ENCODE data around the gene PCDHB12. TPM values are rescaled to one million over a fixed set of nuclear protein-coding genes. Genes with fewer than 3 reads are reported as not detected.
"Not testable (repeated sequence)": the region's sequence is repeated elsewhere in the genome, so short reads cannot be mapped to it uniquely, and the experiment has no call there.

PCDHB12 gene
- total and polyA plus RNA-seq, 2 donors (not counting 1 experiment from before 2014, with no cell fraction given), result not detected

DNA sequence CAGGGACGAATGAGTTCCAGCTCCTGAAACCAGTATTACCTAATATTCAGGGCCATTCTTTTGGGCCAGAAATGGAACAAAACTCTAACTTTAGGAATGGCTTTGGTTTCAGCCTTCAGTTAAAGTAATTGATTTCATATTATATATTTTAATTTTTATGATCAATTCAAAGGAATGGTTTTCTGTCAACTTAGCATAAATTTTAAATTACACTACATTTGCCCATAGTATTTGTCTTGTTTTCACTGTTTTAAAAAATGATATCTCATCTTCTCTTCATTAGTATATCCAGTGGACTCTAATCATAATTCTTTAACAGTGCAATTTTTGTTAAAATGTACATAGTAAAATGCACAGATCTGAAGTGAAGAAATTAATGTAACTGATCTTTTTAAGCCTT is 28.2 kb upstream of the PCDHB12 start:
- no peak for DNase-seq
- Histone ChIP-seq H3K4me3 (ENCODE audit: control extremely low read depth in 1 of 5, extremely low read depth in 1 of 5, insufficient read depth in 1 of 5, low read depth in 2 of 5, low read length in 4 of 5) (no peak overlapping the region), H4K20me1 (ENCODE audit: control insufficient read depth, insufficient read depth, low read length, poor library complexity, severe bottlenecking) (no peaks in the 10 kb centered on the region), H2AFZ (ENCODE audit: insufficient read depth, low read depth, low read length, poor library complexity, severe bottlenecking) (no peak overlapping the region), H3K36me3 (replicated peaks in 1 of 2; ENCODE audit: control extremely low read depth in 1 of 2, control insufficient read depth in 1 of 2, extremely low read depth in 1 of 2, insufficient read depth in 2 of 2, low read length in 1 of 2) (no peaks in the 10 kb centered on the region), H3K4me1 (ENCODE audit: control insufficient read depth in 2 of 2, insufficient read depth in 2 of 2, low read length in 2 of 2) (no peaks in the 10 kb centered on the region), H3K9ac (ENCODE audit: low read length) (no peak overlapping the region), H3K27me3 (replicated peaks in 1 of 4; ENCODE audit: control extremely low read depth in 1 of 4, control insufficient read depth in 3 of 4, insufficient read depth in 4 of 4, low read length in 3 of 4) (peaks cover 0 to 12% (median 8%) of the 10 kb centered on the region in 4 experiments), H3K79me2 (ENCODE audit: control insufficient read depth, insufficient read depth, low read length) (no peaks in the 10 kb centered on the region), H3K4me2 (replicated peaks; ENCODE audit: low read depth, low read length, poor library complexity, severe bottlenecking) (no peak overlapping the region), H3K9me3 (ENCODE audit: control extremely low read depth in 1 of 3, control insufficient read depth in 2 of 3, insufficient read depth in 1 of 3, low read length in 2 of 3) (peaks cover 2 to 34% (median 5%) of the 10 kb centered on the region in 3 donors), H3K27ac (ENCODE audit: low read length in 2 of 2) (no peak overlapping the region)
- H3K27me3 Mint-ChIP-seq, result peaks cover 29% of the 10 kb centered on the region
- peaks cover 2% of the 10 kb centered on the region for H3K4me1 Mint-ChIP-seq
- H3K9me3 Mint-ChIP-seq (ENCODE audit: insufficient read depth), result peaks cover 2% of the 10 kb centered on the region
- ATAC-seq (ENCODE audit: low read depth), result no peak
- intact Hi-C loops (cut with micrococcal nuclease), result loop anchor here (10.0 kb wide), 1 partner anchor 384 kb away; no protein-coding TSS in a partner anchor
- no peak for TF ChIP-seq EZH2 (IDR thresholded peaks at IDR 0.05; ENCODE audit: borderline replicate concordance, insufficient read depth, low read depth, low read length, poor library complexity, severe bottlenecking)
- TF ChIP-seq CTCF (IDR thresholded peaks at IDR 0.05), result no peak
- no peak overlapping the region for H3K4me3 Mint-ChIP-seq
- CTCF ChIA-PET, result no interaction called here
- WGBS (ENCODE audit: insufficient coverage), result 29% methylated on average over 1 of the region's 1 CpG
- POLR2A ChIA-PET, result no interaction called here
- H3K27ac Mint-ChIP-seq, result no peak overlapping the region

DNA sequence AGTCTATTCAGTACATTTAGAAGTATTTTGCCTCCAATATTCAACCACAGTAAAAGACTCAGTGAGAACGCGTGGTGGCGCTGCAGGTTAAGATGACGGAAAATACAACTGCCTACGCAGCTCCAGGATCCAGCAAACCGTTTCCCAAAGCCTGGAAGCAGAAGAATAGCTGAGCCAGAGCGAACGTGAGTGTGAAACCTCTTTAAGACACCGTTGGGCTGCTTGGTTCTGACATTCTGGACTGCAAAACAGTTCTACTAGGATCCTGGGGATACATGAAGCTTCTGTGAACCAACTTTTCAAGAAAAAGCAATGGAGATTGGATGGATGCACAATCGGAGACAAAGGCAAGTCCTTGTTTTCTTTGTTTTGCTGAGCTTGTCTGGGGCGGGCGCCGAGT is 26.3 kb upstream of the PCDHB12 start, which contains the start of gene PCDHB16:
Gene PCDHB16, plus strand, starts transcription at position 140 of the 400 bp plus-strand sequence. Its CDS starts 173 bp downstream, at position 313.
- Histone ChIP-seq H3K4me3 (ENCODE audit: control extremely low read depth in 1 of 5, extremely low read depth in 1 of 5, insufficient read depth in 1 of 5, low read depth in 2 of 5, low read length in 4 of 5) (no peak within 1 kb of the TSS), H3K79me2 (ENCODE audit: control insufficient read depth, insufficient read depth, low read length) (no peaks in the 10 kb centered on the region), H3K36me3 (replicated peaks in 1 of 2; ENCODE audit: control extremely low read depth in 1 of 2, control insufficient read depth in 1 of 2, extremely low read depth in 1 of 2, insufficient read depth in 2 of 2, low read length in 1 of 2) (no peaks in the 10 kb centered on the region), H3K4me1 (ENCODE audit: control insufficient read depth in 2 of 2, insufficient read depth in 2 of 2, low read length in 2 of 2) (peaks cover 0 to 4% of the 10 kb centered on the region in 2 donors), H3K9me3 (ENCODE audit: control extremely low read depth in 1 of 3, control insufficient read depth in 2 of 3, insufficient read depth in 1 of 3, low read length in 2 of 3) (peaks cover 0 to 34% (median 5%) of the 10 kb centered on the region in 3 donors), H4K20me1 (ENCODE audit: control insufficient read depth, insufficient read depth, low read length, poor library complexity, severe bottlenecking) (no peaks in the 10 kb centered on the region), H3K9ac (ENCODE audit: low read length) (no peak within 1 kb of the TSS), H3K4me2 (replicated peaks; ENCODE audit: low read depth, low read length, poor library complexity, severe bottlenecking) (no peak within 1 kb of the TSS), H3K27me3 (replicated peaks in 1 of 4; ENCODE audit: control extremely low read depth in 1 of 4, control insufficient read depth in 3 of 4, insufficient read depth in 4 of 4, low read length in 3 of 4) (peaks cover 0 to 10% (median 7%) of the 10 kb centered on the region in 4 experiments), H3K27ac (ENCODE audit: low read length in 2 of 2) (no peak within 1 kb of the TSS), H2AFZ (ENCODE audit: insufficient read depth, low read depth, low read length, poor library complexity, severe bottlenecking) (no peak within 1 kb of the TSS)
- intact Hi-C loops (cut with micrococcal nuclease), result loop anchor here (10.0 kb wide), 1 partner anchor 383 kb away; no protein-coding TSS in a partner anchor
- 19% methylated on average over 13 of the region's 13 CpGs for WGBS (ENCODE audit: insufficient coverage)
- Mint-ChIP-seq H3K27me3 (peaks cover 29% of the 10 kb centered on the region), H3K27ac (no peak within 1 kb of the TSS), H3K4me3 (no peak within 1 kb of the TSS), H3K9me3 (ENCODE audit: insufficient read depth) (peaks cover 2% of the 10 kb centered on the region), H3K4me1 (peaks cover 5% of the 10 kb centered on the region)
- DNase-seq, result no peak
- ChIA-PET POLR2A (no interaction called here), CTCF (no interaction called here)
- no peak for ATAC-seq (ENCODE audit: low read depth)
- no peak for TF ChIP-seq CTCF (IDR thresholded peaks at IDR 0.05)
- no peak for TF ChIP-seq EZH2 (IDR thresholded peaks at IDR 0.05; ENCODE audit: borderline replicate concordance, insufficient read depth, low read depth, low read length, poor library complexity, severe bottlenecking)

DNA sequence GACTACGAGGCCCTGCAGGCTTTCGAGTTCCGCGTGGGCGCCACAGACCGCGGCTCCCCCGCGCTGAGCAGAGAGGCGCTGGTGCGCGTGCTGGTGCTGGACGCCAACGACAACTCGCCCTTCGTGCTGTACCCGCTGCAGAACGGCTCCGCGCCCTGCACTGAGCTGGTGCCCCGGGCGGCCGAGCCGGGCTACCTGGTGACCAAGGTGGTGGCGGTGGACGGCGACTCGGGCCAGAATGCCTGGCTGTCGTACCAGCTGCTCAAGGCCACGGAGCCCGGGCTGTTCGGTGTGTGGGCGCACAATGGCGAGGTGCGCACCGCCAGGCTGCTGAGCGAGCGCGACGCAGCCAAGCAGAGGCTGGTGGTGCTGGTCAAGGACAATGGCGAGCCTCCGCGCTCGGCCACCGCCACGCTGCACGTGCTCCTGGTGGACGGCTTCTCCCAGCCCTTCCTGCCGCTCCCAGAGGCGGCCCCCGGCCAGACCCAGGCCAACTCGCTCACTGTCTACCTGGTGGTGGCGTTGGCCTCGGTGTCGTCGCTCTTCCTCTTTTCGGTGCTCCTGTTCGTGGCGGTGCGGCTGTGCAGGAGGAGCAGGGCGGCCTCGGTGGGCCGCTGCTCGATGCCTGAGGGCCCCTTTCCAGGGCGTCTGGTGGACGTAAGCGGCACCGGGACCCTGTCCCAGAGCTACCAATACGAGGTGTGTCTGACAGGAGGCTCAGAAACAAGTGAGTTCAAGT is 24.2 kb upstream of the PCDHB12 start:
- H3K36me3 ChIP-seq (replicated peaks in 1 of 2; ENCODE audit: control extremely low read depth in 1 of 2, control insufficient read depth in 1 of 2, extremely low read depth in 1 of 2, insufficient read depth in 2 of 2, low read length in 1 of 2); H3K9ac ChIP-seq (ENCODE audit: low read length); CTCF ChIA-PET; H4K20me1 ChIP-seq (ENCODE audit: control insufficient read depth, insufficient read depth, low read length, poor library complexity, severe bottlenecking); H3K4me2 ChIP-seq (replicated peaks; ENCODE audit: low read depth, low read length, poor library complexity, severe bottlenecking); H3K4me3 ChIP-seq (ENCODE audit: control extremely low read depth in 1 of 5, extremely low read depth in 1 of 5, insufficient read depth in 1 of 5, low read depth in 2 of 5, low read length in 4 of 5); POLR2A ChIA-PET; DNase-seq; H3K9me3 Mint-ChIP-seq (ENCODE audit: insufficient read depth); H3K27ac Mint-ChIP-seq; ATAC-seq (ENCODE audit: low read depth); H3K4me1 ChIP-seq (ENCODE audit: control insufficient read depth in 2 of 2, insufficient read depth in 2 of 2, low read length in 2 of 2); H3K79me2 ChIP-seq (ENCODE audit: control insufficient read depth, insufficient read depth, low read length); H3K4me3 Mint-ChIP-seq; H2AFZ ChIP-seq (ENCODE audit: insufficient read depth, low read depth, low read length, poor library complexity, severe bottlenecking); H3K27ac ChIP-seq (ENCODE audit: low read length in 2 of 2); H3K4me1 Mint-ChIP-seq: not testable (repeated sequence)
- 39% methylated on average over 15 of the region's 69 CpGs for WGBS (ENCODE audit: insufficient coverage)
- peaks cover 0 to 36% (median 5%) of the 10 kb centered on the region in 3 donors for H3K9me3 ChIP-seq (ENCODE audit: control extremely low read depth in 1 of 3, control insufficient read depth in 2 of 3, insufficient read depth in 1 of 3, low read length in 2 of 3)
- peaks cover 33% of the 10 kb centered on the region for H3K27me3 Mint-ChIP-seq
- intact Hi-C loops (cut with micrococcal nuclease), result loop anchor here (10.0 kb wide), 1 partner anchor 381 kb away; no protein-coding TSS in a partner anchor
- H3K27me3 ChIP-seq (replicated peaks in 1 of 4; ENCODE audit: control extremely low read depth in 1 of 4, control insufficient read depth in 3 of 4, insufficient read depth in 4 of 4, low read length in 3 of 4), result peaks cover 0 to 14% (median 8%) of the 10 kb centered on the region in 4 experiments

Measured in B cell (primary cell).